ENCODE measurements around the gene ALPK3. TPM values are rescaled to one million over a fixed set of nuclear protein-coding genes. Genes with fewer than 3 reads are reported as not detected.

The ALPK3 gene
- total and polyA plus RNA-seq, 2 experiments from 2014 or later: 3.7 to 29.7 TPM

DNA sequence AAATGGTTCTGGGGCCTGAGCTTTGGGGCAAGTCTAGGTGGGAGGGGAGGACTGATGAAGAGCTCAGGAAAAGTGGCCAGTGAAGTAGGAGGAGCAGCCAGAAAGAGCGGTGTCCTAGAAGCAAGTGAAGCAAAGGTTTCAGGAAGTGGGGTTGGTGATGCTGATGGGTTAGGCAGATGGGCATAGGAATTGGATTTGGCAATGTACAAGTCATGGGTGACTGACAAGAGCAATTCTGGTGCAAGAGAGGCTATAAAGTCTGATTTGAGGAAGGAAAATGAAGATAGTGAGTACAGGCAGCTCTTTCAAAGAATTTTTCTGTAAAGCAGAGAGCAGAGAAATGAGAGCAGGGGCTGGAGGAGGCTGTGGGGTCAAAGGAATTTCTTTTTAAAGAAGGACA is 19.7 kb downstream of the ALPK3 start (continued):
- TF ChIP-seq, protein P1, sequence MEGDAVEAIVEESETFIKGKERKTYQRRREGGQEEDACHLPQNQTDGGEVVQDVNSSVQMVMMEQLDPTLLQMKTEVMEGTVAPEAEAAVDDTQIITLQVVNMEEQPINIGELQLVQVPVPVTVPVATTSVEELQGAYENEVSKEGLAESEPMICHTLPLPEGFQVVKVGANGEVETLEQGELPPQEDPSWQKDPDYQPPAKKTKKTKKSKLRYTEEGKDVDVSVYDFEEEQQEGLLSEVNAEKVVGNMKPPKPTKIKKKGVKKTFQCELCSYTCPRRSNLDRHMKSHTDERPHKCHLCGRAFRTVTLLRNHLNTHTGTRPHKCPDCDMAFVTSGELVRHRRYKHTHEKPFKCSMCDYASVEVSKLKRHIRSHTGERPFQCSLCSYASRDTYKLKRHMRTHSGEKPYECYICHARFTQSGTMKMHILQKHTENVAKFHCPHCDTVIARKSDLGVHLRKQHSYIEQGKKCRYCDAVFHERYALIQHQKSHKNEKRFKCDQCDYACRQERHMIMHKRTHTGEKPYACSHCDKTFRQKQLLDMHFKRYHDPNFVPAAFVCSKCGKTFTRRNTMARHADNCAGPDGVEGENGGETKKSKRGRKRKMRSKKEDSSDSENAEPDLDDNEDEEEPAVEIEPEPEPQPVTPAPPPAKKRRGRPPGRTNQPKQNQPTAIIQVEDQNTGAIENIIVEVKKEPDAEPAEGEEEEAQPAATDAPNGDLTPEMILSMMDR (conservative IDR thresholded peaks at IDR 0.05; ENCODE audit: low read depth in 2 of 2): no peak
- TF ChIP-seq CREB1 (CRISPR knock-in tag; IDR thresholded peaks at IDR 0.05; ENCODE audit: low read depth) (no peak), ZNF331 (CRISPR knock-in tag; IDR thresholded peaks at IDR 0.05; ENCODE audit: low read depth) (no peak), REST (IDR thresholded peaks at IDR 0.05; ENCODE audit: unreplicated experiment) (no peak), STAT1 (IDR thresholded peaks at IDR 0.05; ENCODE audit: unreplicated experiment) (no peak), ZNF114 (CRISPR knock-in tag; IDR thresholded peaks at IDR 0.05) (no peak)

GRCh38 chr15:84839714-84840113 is 22.6 kb downstream of the ALPK3 start:
- Mint-ChIP-seq H3K4me3 (no peak overlapping the region), H3K27ac (no peak overlapping the region)
- TF ChIP-seq ZNF114 (CRISPR knock-in tag; IDR thresholded peaks at IDR 0.05): no peak
- TF ChIP-seq, protein P2, sequence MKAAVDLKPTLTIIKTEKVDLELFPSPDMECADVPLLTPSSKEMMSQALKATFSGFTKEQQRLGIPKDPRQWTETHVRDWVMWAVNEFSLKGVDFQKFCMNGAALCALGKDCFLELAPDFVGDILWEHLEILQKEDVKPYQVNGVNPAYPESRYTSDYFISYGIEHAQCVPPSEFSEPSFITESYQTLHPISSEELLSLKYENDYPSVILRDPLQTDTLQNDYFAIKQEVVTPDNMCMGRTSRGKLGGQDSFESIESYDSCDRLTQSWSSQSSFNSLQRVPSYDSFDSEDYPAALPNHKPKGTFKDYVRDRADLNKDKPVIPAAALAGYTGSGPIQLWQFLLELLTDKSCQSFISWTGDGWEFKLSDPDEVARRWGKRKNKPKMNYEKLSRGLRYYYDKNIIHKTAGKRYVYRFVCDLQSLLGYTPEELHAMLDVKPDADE (IDR thresholded peaks at IDR 0.05): no peak
- TF ChIP-seq ZNF462 (CRISPR knock-in tag; IDR thresholded peaks at IDR 0.05): no peak
- TF ChIP-seq STAT1 (IDR thresholded peaks at IDR 0.05; ENCODE audit: unreplicated experiment): no peak
- TF ChIP-seq JUNB (IDR thresholded peaks at IDR 0.05; ENCODE audit: unreplicated experiment): no peak

More at GRCh38 chr15:84839714-84840113, 22.6 kb downstream of the ALPK3 start:
- Histone ChIP-seq H3K36me3 (ENCODE audit: insufficient read depth) (no peaks in the 10 kb centered on the region), H4K20me1 (replicated peaks; ENCODE audit: insufficient read depth) (peaks cover 3% of the 10 kb centered on the region; the same call in 1 of the 2 replicates), H3K27ac (ENCODE audit: low read depth) (no peak overlapping the region), H3K9me2 (ENCODE audit: insufficient read depth) (0 out of 2 replicates have a peak, but pooled peaks cover 4% of the 10 kb centered on the region), H3K27me3 (ENCODE audit: insufficient read depth) (no peaks in the 10 kb centered on the region), H2AFZ (no peak overlapping the region), H3K4me2 (no peak overlapping the region), H3K4me3 (no peak overlapping the region), H3F3A (replicated peaks; ENCODE audit: low read depth) (no peaks in the 10 kb centered on the region), H3K4me1 (ENCODE audit: insufficient read depth) (no peaks in the 10 kb centered on the region), H3K79me2 (replicated peaks; ENCODE audit: insufficient read depth) (no peaks in the 10 kb centered on the region)
- no peak for ATAC-seq
- Mint-ChIP-seq H3K27me3 (ENCODE audit: insufficient read depth, low read depth, poor library complexity) (peaks cover 10% of the 10 kb centered on the region), H3K4me1 (peaks cover 6% of the 10 kb centered on the region), H3K36me3 (ENCODE audit: low read depth) (no peaks in the 10 kb centered on the region; the same call in 2 of the 3 replicates), H3K9me3 (no peaks in the 10 kb centered on the region)
- DNase-seq (ENCODE audit: low spot score): no peak

Measured in GM23338 (cell line).